GM23338 (cell line): ENCODE measurements around the gene CENPL.

Source experiments
- CREB1 ChIP-seq: fragments of 250-450 bp; sonication (Bioruptor Pico); IDR thresholded peaks from 2 replicates; pipeline ENCODE4 v1.5.0; 2020; ENCODE audit warnings: low read depth, mild to moderate bottlenecking, moderate library complexity
- CTCF ChIP-seq, 2 experiments: fragments of 200-600 bp in 1 of 2; sonication (generic) in 1 of 2; conservative IDR thresholded peaks; 2 replicates each; pipeline versions ENCODE4 v1.5.1 to v1.6.1; 2016 to 2017; ENCODE audit warnings: antibody characterized with exemption in 2 of 2, low read depth in 2 of 2, mild to moderate bottlenecking in 2 of 2, moderate library complexity in 1 of 2
- ETS1 ChIP-seq: IDR thresholded peaks from 2 replicates; pipeline ENCODE4 v1.6.1; 2016; ENCODE audit warnings: antibody characterized with exemption
- EZH2 ChIP-seq: fragments of 200-600 bp; sonication (generic); IDR thresholded peaks from one replicate; pipeline ENCODE4 v1.8.0; 2017; ENCODE audit warnings: antibody characterized with exemption, mild to moderate bottlenecking, low read depth; ENCODE audit not compliant: unreplicated experiment
- EZH2phosphoT487 ChIP-seq: fragments of 200-600 bp; sonication (generic); IDR thresholded peaks from one replicate; pipeline ENCODE4 v1.8.1; 2018; ENCODE audit warnings: antibody characterized with exemption; ENCODE audit not compliant: unreplicated experiment
- JUNB ChIP-seq: IDR thresholded peaks from one replicate; pipeline ENCODE4 v1.6.1; 2016; ENCODE audit warnings: antibody characterized with exemption; ENCODE audit not compliant: unreplicated experiment
- NANOG ChIP-seq: IDR thresholded peaks from 2 replicates; pipeline ENCODE4 v1.6.1; 2016; ENCODE audit warnings: antibody characterized with exemption, borderline replicate concordance
- POLR2AphosphoS5 ChIP-seq: IDR thresholded peaks from 2 replicates; pipeline ENCODE4 v1.6.1; 2016; ENCODE audit warnings: antibody characterized with exemption, low read depth
- REST ChIP-seq: IDR thresholded peaks from one replicate; pipeline ENCODE4 v1.6.1; 2018; ENCODE audit warnings: antibody characterized with exemption; ENCODE audit not compliant: unreplicated experiment
- STAT1 ChIP-seq: IDR thresholded peaks from one replicate; pipeline ENCODE4 v1.6.1; 2016; ENCODE audit warnings: antibody characterized with exemption; ENCODE audit not compliant: unreplicated experiment
- ZNF114 ChIP-seq: fragments of 250-450 bp; sonication (Bioruptor Pico); IDR thresholded peaks from 2 replicates; pipeline ENCODE4 v1.5.0; 2020; ENCODE audit warnings: mild to moderate bottlenecking, moderate library complexity
- ZNF331 ChIP-seq: fragments of 250-450 bp; sonication (Bioruptor Pico); IDR thresholded peaks from 2 replicates; pipeline ENCODE4 v1.5.0; 2020; ENCODE audit warnings: low read depth, mild to moderate bottlenecking, moderate library complexity
- ZNF462 ChIP-seq: fragments of 250-450 bp; sonication (Bioruptor Pico); IDR thresholded peaks from 2 replicates; pipeline ENCODE4 v1.5.0; 2020; ENCODE audit warnings: mild to moderate bottlenecking, moderate library complexity

- TF ChIP-seq EZH2 (no peak), CTCF (conservative IDR thresholded peaks at IDR 0.05; ENCODE audit: low read depth in 2 of 2) (no peak), POLR2AphosphoS5 (no peak), ETS1 (no peak), EZH2phosphoT487 (no peak), REST (no peak), STAT1 (no peak), ZNF114 (no peak), ZNF462 (no peak), NANOG (no peak), JUNB (no peak), ZNF331 (CRISPR knock-in tag) (no peak), CREB1 (CRISPR knock-in tag) (no peak)
Measured at GRCh38 chr1:173758980-173759379, 65.7 kb downstream of the CENPL start.
